Mononuclear cell (primary cell): ENCODE measurements around the gene C1QTNF5. TPM values are rescaled to one million over a fixed set of nuclear protein-coding genes. Genes with fewer than 3 reads are reported as not detected.

Experiments
- total RNA-seq: library from RNA; depleted of rRNA; stranded (reverse); fragments of >200 nt; gene quantifications from one replicate; pipeline ENCODE4 v1.2.3, GENCODE V29; 2012

The C1QTNF5 gene
- total RNA-seq, 1 donor, result not detected

Other genes with a start within 250 kb of the C1QTNF5 start
- 6.7 TPM for gene DPAGT1, start 239.0 kb downstream of the C1QTNF5 start, total RNA-seq
- gene C2CD2L, start 233.5 kb downstream of the C1QTNF5 start, total RNA-seq, result 7.5 TPM
- 9.1 TPM for gene HINFP, start 219.3 kb downstream of the C1QTNF5 start, total RNA-seq
- gene ABCG4, start 191.8 kb downstream of the C1QTNF5 start, total RNA-seq, result 0.10 TPM
- 4.7 TPM for gene NLRX1, start 172.2 kb downstream of the C1QTNF5 start, total RNA-seq
- gene NHERF4, start 155.4 kb downstream of the C1QTNF5 start, total RNA-seq, result not detected
- gene CBL, start 134.5 kb downstream of the C1QTNF5 start, total RNA-seq, result 16.0 TPM
- gene MCAM, start 23.8 kb downstream of the C1QTNF5 start, total RNA-seq, result 2.6 TPM
- 6.2 TPM for gene RNF26, start 6.4 kb downstream of the C1QTNF5 start, total RNA-seq
- gene MFRP, start 5.8 kb upstream of the C1QTNF5 start, total RNA-seq, result not detected
- gene USP2, start 40.8 kb upstream of the C1QTNF5 start, total RNA-seq, result under 0.01 TPM
- gene THY1, start 82.3 kb upstream of the C1QTNF5 start, total RNA-seq, result 0.31 TPM